HL-60 (cell line): ENCODE results near the gene NIN.

Experiments used
- DNase-seq, 2 experiments: peaks; one replicate each; pipeline ENCODE4 v3.0.0-alpha.2; 2010 to 2020; ENCODE audit warnings: low read depth in 1 of 2, low spot score in 1 of 2
- H3K27ac ChIP-seq: fragments of 250-450 bp; sonication (Bioruptor Pico); replicated peaks from 2 replicates; pipeline ENCODE4 v1.5.1; 2020; ENCODE audit warnings: mild to moderate bottlenecking, moderate library complexity
- H3K27me3 ChIP-seq: fragments of 250-450 bp; sonication (Bioruptor Pico); 2 replicates; pipeline ENCODE4 v1.5.1; 2021; ENCODE audit warnings: mild to moderate bottlenecking, moderate library complexity; ENCODE audit not compliant: insufficient read depth, poor library complexity, severe bottlenecking
- H3K4me3 ChIP-seq: replicated peaks from 2 replicates; pipeline ENCODE4 v1.5.1; 2011; ENCODE audit warnings: mild to moderate bottlenecking, control low read depth, low read length; ENCODE audit not compliant: insufficient read depth
- GABPA ChIP-seq: IDR thresholded peaks from 2 replicates; pipeline ENCODE4 v1.6.1; 2012; ENCODE audit warnings: low read depth
- POLR2AphosphoS5 ChIP-seq: IDR thresholded peaks from 2 replicates; pipeline ENCODE4 v1.6.1; 2012; ENCODE audit warnings: low read depth
- SPI1 ChIP-seq: IDR thresholded peaks from 2 replicates; pipeline ENCODE4 v1.6.1; 2012; ENCODE audit warnings: low read depth, mild to moderate bottlenecking, borderline replicate concordance
- TF ChIP-seq, protein P1 (sequence below): IDR thresholded peaks from 2 replicates; pipeline ENCODE4 v1.6.1; 2012; ENCODE audit warnings: low read depth; ENCODE audit not compliant: insufficient replicate concordance
- TF ChIP-seq, protein P2 (sequence below): IDR thresholded peaks from one replicate; pipeline ENCODE4 v1.5.1; 2011; ENCODE audit warnings: low read length, control low read depth, inconsistent platforms; ENCODE audit not compliant: insufficient read depth

Gene NIN

DNA sequence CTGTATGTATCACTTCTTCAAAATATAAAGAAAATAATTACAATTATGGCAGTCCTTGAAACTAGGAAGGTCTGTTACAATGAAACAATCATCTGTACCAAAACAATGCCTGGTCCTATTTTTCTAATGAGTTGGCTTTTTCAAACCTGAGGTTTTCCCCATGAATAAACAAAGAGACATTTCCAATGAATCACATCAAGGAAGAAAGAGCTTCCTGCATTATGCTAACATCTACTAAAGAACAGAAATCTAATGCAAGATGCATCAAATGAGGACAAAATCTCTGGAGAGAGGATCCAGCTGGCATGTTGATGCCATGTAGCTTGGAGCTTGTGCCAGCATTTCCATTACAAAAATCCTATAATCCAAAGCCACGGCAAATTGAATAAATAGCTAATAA lies 29.3 kb downstream of the NIN start:
- H3K27me3 ChIP-seq = no peaks in the 10 kb centered on the region
- H3K4me3 ChIP-seq = no peak overlapping the region
- TF ChIP-seq, protein P1, sequence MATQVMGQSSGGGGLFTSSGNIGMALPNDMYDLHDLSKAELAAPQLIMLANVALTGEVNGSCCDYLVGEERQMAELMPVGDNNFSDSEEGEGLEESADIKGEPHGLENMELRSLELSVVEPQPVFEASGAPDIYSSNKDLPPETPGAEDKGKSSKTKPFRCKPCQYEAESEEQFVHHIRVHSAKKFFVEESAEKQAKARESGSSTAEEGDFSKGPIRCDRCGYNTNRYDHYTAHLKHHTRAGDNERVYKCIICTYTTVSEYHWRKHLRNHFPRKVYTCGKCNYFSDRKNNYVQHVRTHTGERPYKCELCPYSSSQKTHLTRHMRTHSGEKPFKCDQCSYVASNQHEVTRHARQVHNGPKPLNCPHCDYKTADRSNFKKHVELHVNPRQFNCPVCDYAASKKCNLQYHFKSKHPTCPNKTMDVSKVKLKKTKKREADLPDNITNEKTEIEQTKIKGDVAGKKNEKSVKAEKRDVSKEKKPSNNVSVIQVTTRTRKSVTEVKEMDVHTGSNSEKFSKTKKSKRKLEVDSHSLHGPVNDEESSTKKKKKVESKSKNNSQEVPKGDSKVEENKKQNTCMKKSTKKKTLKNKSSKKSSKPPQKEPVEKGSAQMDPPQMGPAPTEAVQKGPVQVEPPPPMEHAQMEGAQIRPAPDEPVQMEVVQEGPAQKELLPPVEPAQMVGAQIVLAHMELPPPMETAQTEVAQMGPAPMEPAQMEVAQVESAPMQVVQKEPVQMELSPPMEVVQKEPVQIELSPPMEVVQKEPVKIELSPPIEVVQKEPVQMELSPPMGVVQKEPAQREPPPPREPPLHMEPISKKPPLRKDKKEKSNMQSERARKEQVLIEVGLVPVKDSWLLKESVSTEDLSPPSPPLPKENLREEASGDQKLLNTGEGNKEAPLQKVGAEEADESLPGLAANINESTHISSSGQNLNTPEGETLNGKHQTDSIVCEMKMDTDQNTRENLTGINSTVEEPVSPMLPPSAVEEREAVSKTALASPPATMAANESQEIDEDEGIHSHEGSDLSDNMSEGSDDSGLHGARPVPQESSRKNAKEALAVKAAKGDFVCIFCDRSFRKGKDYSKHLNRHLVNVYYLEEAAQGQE = no peak
- TF ChIP-seq POLR2AphosphoS5 = no peak
- TF ChIP-seq GABPA = no peak
- TF ChIP-seq, protein P2, sequence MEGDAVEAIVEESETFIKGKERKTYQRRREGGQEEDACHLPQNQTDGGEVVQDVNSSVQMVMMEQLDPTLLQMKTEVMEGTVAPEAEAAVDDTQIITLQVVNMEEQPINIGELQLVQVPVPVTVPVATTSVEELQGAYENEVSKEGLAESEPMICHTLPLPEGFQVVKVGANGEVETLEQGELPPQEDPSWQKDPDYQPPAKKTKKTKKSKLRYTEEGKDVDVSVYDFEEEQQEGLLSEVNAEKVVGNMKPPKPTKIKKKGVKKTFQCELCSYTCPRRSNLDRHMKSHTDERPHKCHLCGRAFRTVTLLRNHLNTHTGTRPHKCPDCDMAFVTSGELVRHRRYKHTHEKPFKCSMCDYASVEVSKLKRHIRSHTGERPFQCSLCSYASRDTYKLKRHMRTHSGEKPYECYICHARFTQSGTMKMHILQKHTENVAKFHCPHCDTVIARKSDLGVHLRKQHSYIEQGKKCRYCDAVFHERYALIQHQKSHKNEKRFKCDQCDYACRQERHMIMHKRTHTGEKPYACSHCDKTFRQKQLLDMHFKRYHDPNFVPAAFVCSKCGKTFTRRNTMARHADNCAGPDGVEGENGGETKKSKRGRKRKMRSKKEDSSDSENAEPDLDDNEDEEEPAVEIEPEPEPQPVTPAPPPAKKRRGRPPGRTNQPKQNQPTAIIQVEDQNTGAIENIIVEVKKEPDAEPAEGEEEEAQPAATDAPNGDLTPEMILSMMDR = no peak
- TF ChIP-seq SPI1 = no peak
- no peak for DNase-seq
- no peak overlapping the region for H3K27ac ChIP-seq

DNA sequence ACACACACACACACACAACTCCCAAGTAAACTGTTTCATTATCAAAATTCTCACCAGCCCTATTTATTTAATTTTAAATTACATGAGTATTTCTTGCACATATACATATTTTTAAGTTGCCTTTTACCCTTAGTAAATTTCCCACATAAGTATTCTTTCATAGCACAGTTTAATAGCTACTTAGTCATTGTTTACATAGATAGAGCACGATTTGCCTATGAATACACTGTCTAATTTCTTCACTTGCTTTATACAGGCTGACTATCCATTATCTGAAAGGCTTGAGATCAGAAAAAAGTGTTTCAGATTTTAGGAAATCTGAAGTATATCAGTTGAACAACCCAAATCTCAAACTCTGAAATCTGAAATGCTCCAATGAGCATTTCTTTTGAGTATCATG lies 30.9 kb downstream of the NIN start:
- H3K27me3 ChIP-seq = no peaks in the 10 kb centered on the region
- no peak overlapping the region for H3K27ac ChIP-seq
- no peak overlapping the region for H3K4me3 ChIP-seq
- TF ChIP-seq POLR2AphosphoS5 (no peak), GABPA (no peak)
- no peak for DNase-seq

DNA sequence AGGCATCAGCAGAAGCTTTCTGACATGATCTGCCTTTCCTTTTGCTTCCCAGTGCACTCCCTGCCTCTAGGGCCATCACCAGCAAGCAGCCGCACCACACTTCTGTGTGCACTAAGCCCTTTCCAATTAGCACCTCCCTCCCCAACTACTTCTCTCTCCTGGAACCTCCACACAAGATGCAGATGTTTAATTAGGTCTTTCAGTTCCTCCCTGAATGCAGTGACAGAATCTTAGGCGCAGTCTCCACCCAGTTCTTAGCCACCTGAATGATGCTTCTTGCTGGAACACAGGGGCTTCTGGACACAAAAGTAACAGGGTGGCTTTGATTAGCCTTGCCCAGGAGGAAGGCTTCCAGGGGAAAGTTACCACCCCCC lies 32.9 kb downstream of the NIN start:
- Histone ChIP-seq H3K27me3 (no peaks in the 10 kb centered on the region), H3K27ac (no peak overlapping the region), H3K4me3 (no peak overlapping the region)
- DNase-seq = no peak
- TF ChIP-seq GABPA = no peak
- TF ChIP-seq, protein P2 = no peak
- no peak for TF ChIP-seq POLR2AphosphoS5
- TF ChIP-seq, protein P1 = no peak
- TF ChIP-seq SPI1 = no peak

DNA sequence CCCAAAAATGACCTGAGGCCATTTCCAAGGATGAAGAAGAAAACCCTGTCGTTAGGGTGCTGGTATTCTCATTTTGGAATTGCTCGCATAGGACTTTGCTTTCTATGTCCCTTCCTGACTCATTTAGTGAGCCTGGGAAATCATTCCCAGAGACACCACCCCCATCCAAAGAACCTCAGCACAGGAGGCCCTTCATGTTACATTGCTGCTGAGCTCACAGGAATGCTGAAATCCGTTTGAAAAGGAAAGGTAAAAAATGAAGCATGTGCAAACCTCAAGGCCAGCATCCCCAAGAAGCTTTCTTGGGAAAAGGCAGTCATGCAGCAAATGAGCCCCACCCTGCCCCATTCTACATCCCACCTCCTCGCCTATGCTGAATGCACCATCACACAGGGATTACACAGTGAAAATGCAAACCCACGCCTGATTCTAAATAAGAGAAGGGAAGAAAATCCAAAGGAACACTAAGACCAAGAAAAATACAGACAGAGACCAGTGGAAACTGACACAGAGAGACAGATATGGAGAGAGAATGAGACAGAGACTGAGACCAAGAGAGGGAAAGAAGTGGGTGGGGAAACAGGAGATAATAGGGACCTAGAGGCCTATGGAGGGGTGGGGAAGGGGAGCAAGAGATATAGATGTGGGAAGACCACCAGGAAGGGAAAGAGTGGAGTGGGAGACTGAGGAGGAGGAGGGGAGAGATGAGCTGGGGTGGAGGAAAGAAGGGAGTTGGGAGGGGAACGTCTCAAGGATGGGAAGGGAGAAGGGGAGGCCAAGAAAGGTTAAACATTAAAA lies 33.5 kb downstream of the NIN start:
- H3K27ac ChIP-seq = no peak overlapping the region
- no peak for TF ChIP-seq POLR2AphosphoS5
- TF ChIP-seq GABPA = no peak
- TF ChIP-seq, protein P2 = no peak
- TF ChIP-seq, protein P1 = no peak
- TF ChIP-seq SPI1 = no peak
- DNase-seq = no peak

More for the DNA sequence above, 33.5 kb downstream of the NIN start:
- Histone ChIP-seq H3K4me3 (no peak overlapping the region), H3K27me3 (no peaks in the 10 kb centered on the region)
